Activated naive CD4-positive, alpha-beta T cell (primary cell): Measurements from ENCODE around the gene PEX5.
"Not testable (repeated sequence)": the region's sequence is repeated elsewhere in the genome, so short reads cannot be mapped to it uniquely, and the experiment has no call there.

Source experiments
- DNase-seq, 4 experiments: peaks; one replicate each; lab custom pipeline; 2025; lab: John Stamatoyannopoulos, UW

The PEX5 gene

DNA sequence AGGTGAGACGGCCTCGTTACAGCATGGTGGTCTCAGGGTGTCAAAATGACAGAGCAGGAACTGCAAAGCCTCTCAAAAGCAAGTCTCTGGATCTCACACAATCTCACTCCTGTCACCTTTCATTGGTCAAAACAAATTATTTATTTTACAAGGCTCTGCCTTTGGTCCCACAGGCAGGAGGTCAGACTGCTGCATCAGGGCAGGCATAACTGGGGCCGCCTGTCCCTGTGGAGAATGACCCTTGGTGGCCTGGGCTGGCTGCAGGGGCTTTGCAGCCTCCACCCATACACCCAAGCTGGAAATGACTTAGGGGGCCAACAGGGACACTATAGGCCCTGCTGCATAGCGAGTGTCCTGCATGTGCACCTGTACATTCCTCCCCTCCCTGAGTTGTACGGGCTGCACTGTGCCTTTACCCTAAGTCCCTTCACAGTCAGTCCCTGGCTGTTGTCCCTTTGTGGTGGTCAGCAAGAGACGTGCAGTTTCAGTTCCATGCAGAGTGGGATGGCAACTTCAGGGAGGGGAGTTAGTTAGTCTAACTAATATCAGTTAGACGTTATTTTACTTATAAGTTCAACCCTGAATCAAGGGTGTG is 28.1 kb downstream of the PEX5 start:
- no peak for DNase-seq

GRCh38 chr12:7219599-7220243 is 30.2 kb downstream of the PEX5 start:
- peak in 3 of 4 experiments; percentile 32 to 52 (median 49) for DNase-seq

GRCh38 chr12:7221486-7221885 is 32.0 kb downstream of the PEX5 start:
- no peak for DNase-seq

- no peak for DNase-seq
These were observed 40.3 kb downstream of the PEX5 start for GRCh38 chr12:7229741-7230140.

GRCh38 chr12:7241404-7242005 is 52.0 kb downstream of the PEX5 start:
- DNase-seq, result no peak

DNA sequence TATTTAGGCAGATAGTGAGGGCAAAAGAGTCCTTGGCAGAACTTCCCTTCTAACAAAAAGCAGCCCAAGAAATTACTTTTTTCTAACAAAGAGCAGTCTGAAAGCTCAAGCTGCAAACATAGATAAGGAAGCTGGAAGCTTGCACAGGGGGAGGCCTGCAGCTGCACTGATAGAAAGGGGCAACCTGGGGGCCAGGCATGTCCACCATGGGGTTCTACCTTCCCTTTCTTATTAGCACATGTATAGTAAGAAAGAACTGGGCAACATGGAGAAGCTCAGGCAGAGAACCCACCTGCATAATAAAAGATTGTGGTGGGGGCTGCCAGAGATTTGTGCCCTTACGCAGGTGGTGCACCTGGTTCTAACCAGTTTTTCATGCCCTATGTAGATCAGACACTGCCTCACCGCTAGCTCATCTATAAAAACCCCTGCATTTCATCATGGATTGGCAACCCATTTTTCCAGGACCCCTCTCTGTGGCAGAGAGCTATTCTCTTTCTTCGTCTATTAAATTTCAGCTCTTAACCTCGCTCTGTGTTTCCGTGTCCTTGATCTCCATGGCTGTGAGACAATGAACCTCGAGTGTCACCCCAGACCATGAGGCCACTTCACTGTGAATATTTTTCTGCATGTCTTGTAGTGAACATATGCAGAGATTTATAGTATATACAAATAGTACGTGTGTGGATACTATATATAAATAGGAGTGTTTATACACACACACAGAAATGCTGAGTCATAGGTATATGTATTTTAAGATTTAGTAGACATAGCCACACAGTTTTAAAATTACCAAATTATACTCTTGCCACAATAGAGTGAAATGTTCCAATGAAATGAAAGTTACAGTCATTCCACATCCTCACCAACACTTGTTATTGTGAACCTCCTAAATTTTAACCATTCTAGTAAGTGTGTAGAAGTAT is 53.0 kb downstream of the PEX5 start:
- no peak for DNase-seq

DNA sequence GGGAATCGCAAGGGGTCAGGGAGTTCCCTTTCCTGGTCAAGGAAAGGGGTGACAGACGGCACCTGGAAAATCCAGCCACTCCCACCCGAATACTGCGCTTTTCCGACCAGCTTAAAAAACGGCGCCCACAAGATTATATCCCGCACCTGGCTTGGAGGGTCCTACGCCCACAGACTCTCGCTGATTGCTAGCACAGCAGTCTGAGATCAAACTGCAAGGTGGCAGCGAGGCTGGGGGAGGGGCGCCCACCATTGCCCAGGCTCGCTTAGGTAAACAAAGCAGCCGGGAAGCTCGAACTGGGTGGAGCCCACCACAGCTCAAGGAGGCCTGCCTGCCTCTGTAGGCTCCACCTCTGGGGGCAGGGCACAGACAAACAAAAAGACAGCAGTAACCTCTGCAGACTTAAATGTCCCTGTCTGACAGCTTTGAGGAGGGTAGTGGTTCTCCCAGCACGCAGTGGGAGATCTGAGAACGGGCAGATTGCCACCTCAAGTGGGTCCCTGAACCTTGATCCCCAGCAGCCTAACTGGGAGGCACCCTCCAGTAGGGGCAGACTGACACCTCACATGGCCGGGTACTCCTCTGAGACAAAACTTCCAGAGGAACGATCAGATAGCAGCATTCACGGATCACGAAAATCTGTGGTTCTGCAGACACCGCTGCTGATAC is 62.0 kb downstream of the PEX5 start:
- DNase-seq, result not testable (repeated sequence)

DNA sequence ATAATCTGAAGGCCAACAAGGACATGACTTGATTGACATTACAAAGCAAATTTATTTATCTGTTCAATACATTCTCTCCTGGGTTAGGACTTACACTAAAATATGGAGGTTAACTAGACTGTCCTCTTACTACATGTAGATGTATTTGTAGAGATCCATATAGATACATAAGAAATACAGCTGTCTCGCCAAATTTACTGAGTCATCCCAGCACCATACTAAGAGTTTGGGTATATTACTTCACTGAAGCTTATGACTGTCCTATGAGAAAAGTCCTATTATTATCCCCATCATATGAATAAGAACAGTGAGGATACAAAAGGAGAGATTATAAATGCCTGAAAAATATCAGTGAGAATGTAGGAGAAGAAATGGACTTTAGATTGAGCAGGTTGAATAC is 69.6 kb downstream of the PEX5 start:
- no peak for DNase-seq
